ENCODE data around the gene HIBADH.

- TF ChIP-seq CTCF (IDR thresholded peaks at IDR 0.05 in 4 of 5, conservative IDR thresholded peaks at IDR 0.05 in 1 of 5) (no peak), POLR2A (IDR thresholded peaks at IDR 0.05) (no peak)
Measured at GRCh38 chr7:27693794-27694193, 31.1 kb upstream of the HIBADH start.

Measured in gastrocnemius medialis (tissue), 4 donors.